ENCODE data around the gene PAK4. TPM values are rescaled to one million over a fixed set of nuclear protein-coding genes. Genes with fewer than 3 reads are reported as not detected.

Gene PAK4
- polyA plus RNA-seq, 1 donor (not counting 4 experiments of a cell fraction or from before 2014, with no cell fraction given): 11.2 TPM

DNA sequence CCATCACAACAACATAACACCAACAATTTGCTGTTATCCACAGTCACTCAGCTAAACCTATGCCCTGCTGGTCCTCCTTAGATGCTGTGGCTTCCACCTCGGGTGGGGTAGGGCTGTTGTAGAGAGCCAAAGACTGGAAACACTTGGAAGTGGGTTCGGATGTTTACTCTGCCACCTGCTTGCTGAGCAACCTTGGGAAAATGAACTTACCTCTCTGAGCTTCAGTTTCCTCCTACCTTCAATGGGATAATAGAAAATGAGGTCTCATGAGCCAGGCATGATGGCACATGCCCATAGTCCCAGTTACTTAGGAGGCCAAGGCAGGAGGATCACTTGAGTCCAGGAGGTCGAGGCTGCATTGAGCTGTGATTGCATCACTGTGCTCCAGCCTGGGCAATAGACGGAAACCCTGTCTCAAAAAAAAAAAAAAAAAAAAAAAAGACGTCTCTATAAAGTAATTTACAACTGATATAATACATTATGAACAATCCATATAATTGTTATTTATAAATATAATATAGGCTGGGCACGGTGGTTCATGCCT lies 81.8 kb downstream of the PAK4 start:
- FAIRE-seq: no peak

DNA sequence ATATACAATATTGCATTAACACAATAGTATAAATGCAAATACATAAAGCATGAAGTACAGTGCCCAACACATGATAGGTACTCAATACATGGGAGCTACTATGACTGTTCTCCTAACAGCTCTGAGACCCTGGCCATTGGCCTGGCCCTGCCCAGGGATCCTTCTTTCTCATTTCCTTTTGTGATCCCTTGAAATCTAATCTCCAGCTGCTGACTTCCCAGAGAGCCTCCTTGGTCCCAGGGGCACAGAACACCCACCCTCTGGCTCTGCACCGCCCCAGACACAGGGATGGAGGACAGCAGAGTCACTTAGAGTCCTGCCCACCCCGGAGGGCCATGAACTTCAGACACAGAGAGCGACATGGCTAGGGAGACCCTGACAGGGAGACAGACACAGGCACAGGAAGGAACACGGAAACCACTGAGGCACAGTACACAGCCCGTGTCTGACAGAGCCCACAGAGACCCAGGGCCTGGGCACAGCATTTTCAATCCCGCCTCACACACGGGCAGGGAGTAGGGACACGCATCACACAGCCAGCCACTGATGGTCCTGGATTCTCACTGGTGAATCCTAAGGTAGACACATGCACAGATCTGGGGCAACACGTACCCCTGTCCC lies 82.7 kb downstream of the PAK4 start:
- H3K36me3 ChIP-seq (ENCODE audit: control insufficient read depth in 2 of 2, extremely low read depth in 1 of 2, insufficient read depth in 2 of 2, low read length in 2 of 2): no peaks in the 10 kb centered on the region
- FAIRE-seq: no peak
- no peak overlapping the region for H2AFZ ChIP-seq (ENCODE audit: control insufficient read depth, low read length)
- H3K4me2 ChIP-seq (ENCODE audit: control insufficient read depth, extremely low read depth, insufficient read depth, low read depth, low read length): no peak overlapping the region
- no peaks in the 10 kb centered on the region for H3K4me1 ChIP-seq (ENCODE audit: control insufficient read depth, extremely low read depth, insufficient read depth, low read length)
- no peak overlapping the region for H3K27ac ChIP-seq (ENCODE audit: control insufficient read depth, insufficient read depth, low read length)
- dilution Hi-C loops (cut with MboI; ENCODE audit: extremely low pct_ligation_motif_present, low sequenced_read_pairs): no loop called here
- peaks cover 20% of the 10 kb centered on the region for H3K27me3 ChIP-seq (ENCODE audit: control insufficient read depth, extremely low read depth, insufficient read depth, low read length)
- DNase-seq (ENCODE audit: low read depth, low spot score): no peak
- TF ChIP-seq, protein P1, sequence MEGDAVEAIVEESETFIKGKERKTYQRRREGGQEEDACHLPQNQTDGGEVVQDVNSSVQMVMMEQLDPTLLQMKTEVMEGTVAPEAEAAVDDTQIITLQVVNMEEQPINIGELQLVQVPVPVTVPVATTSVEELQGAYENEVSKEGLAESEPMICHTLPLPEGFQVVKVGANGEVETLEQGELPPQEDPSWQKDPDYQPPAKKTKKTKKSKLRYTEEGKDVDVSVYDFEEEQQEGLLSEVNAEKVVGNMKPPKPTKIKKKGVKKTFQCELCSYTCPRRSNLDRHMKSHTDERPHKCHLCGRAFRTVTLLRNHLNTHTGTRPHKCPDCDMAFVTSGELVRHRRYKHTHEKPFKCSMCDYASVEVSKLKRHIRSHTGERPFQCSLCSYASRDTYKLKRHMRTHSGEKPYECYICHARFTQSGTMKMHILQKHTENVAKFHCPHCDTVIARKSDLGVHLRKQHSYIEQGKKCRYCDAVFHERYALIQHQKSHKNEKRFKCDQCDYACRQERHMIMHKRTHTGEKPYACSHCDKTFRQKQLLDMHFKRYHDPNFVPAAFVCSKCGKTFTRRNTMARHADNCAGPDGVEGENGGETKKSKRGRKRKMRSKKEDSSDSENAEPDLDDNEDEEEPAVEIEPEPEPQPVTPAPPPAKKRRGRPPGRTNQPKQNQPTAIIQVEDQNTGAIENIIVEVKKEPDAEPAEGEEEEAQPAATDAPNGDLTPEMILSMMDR (optimal IDR thresholded peaks at IDR 0.05 in 1 of 3, IDR thresholded peaks at IDR 0.05 in 1 of 3, conservative IDR thresholded peaks at IDR 0.05 in 1 of 3; ENCODE audit: extremely low read depth in 1 of 3, insufficient read depth in 2 of 3, low read length in 3 of 3): no peak
- no peak for TF ChIP-seq EZH2 (IDR thresholded peaks at IDR 0.05; ENCODE audit: low read length)
- no peaks in the 10 kb centered on the region for H3K9me1 ChIP-seq (ENCODE audit: control insufficient read depth, extremely low read depth, insufficient read depth, low read length)
- no peak overlapping the region for H3K4me3 ChIP-seq (ENCODE audit: control insufficient read depth in 2 of 3, extremely low read depth in 1 of 3, insufficient read depth in 2 of 3, low read depth in 1 of 3, low read length in 3 of 3)
- no peaks in the 10 kb centered on the region for H4K20me1 ChIP-seq (ENCODE audit: control insufficient read depth, extremely low read depth, insufficient read depth, low read length)
- no peak overlapping the region for H3K9ac ChIP-seq (ENCODE audit: control insufficient read depth, extremely low read depth, insufficient read depth, low read length)
- H3K79me2 ChIP-seq (ENCODE audit: control insufficient read depth, insufficient read depth, low read length): no peaks in the 10 kb centered on the region
- H3K9me3 ChIP-seq (ENCODE audit: control insufficient read depth, low read depth, low read length): no peaks in the 10 kb centered on the region

More for the DNA sequence above, 81.8 kb downstream of the PAK4 start:
- no peak for TF ChIP-seq EZH2 (IDR thresholded peaks at IDR 0.05; ENCODE audit: low read length)
- TF ChIP-seq, protein P1 (optimal IDR thresholded peaks at IDR 0.05 in 1 of 3, IDR thresholded peaks at IDR 0.05 in 1 of 3, conservative IDR thresholded peaks at IDR 0.05 in 1 of 3; ENCODE audit: extremely low read depth in 1 of 3, insufficient read depth in 2 of 3, low read length in 3 of 3): no peak
- peaks cover 29% of the 10 kb centered on the region for H3K27me3 ChIP-seq (ENCODE audit: control insufficient read depth, extremely low read depth, insufficient read depth, low read length)
- no peak overlapping the region for H3K9ac ChIP-seq (ENCODE audit: control insufficient read depth, extremely low read depth, insufficient read depth, low read length)
- H3K4me3 ChIP-seq (ENCODE audit: control insufficient read depth in 2 of 3, extremely low read depth in 1 of 3, insufficient read depth in 2 of 3, low read depth in 1 of 3, low read length in 3 of 3): no peak overlapping the region
- dilution Hi-C loops (cut with MboI; ENCODE audit: extremely low pct_ligation_motif_present, low sequenced_read_pairs): no loop called here
- H2AFZ ChIP-seq (ENCODE audit: control insufficient read depth, low read length): no peak overlapping the region
- H3K9me3 ChIP-seq (ENCODE audit: control insufficient read depth, low read depth, low read length): no peaks in the 10 kb centered on the region
- H4K20me1 ChIP-seq (ENCODE audit: control insufficient read depth, extremely low read depth, insufficient read depth, low read length): no peaks in the 10 kb centered on the region
- no peaks in the 10 kb centered on the region for H3K9me1 ChIP-seq (ENCODE audit: control insufficient read depth, extremely low read depth, insufficient read depth, low read length)
- H3K27ac ChIP-seq (ENCODE audit: control insufficient read depth, insufficient read depth, low read length): no peak overlapping the region
- no peaks in the 10 kb centered on the region for H3K4me1 ChIP-seq (ENCODE audit: control insufficient read depth, extremely low read depth, insufficient read depth, low read length)
- no peak overlapping the region for H3K4me2 ChIP-seq (ENCODE audit: control insufficient read depth, extremely low read depth, insufficient read depth, low read depth, low read length)
- H3K36me3 ChIP-seq (ENCODE audit: control insufficient read depth in 2 of 2, extremely low read depth in 1 of 2, insufficient read depth in 2 of 2, low read length in 2 of 2): no peaks in the 10 kb centered on the region
- no peaks in the 10 kb centered on the region for H3K79me2 ChIP-seq (ENCODE audit: control insufficient read depth, insufficient read depth, low read length)
- no peak for DNase-seq (ENCODE audit: low read depth, low spot score)
